Lower leg skin (tissue), 3 donors: ENCODE data around the gene KRT34.

Experiments used
- POLR2A ChIP-seq, 2 donors: fragments of 450-650 bp; IDR thresholded peaks; one replicate each; pipeline ENCODE4 v1.6.1; 2016 to 2017; ENCODE audit warnings: antibody characterized with exemption in 2 of 2, mild to moderate bottlenecking in 1 of 2, moderate library complexity in 1 of 2
- TF ChIP-seq, protein P1 (sequence below), 3 donors: fragments of 450-650 bp; IDR thresholded peaks; one replicate each; pipeline ENCODE4 v1.5.1; 2016; ENCODE audit warnings: antibody characterized with exemption in 3 of 3, mild to moderate bottlenecking in 3 of 3, moderate library complexity in 2 of 3

DNA sequence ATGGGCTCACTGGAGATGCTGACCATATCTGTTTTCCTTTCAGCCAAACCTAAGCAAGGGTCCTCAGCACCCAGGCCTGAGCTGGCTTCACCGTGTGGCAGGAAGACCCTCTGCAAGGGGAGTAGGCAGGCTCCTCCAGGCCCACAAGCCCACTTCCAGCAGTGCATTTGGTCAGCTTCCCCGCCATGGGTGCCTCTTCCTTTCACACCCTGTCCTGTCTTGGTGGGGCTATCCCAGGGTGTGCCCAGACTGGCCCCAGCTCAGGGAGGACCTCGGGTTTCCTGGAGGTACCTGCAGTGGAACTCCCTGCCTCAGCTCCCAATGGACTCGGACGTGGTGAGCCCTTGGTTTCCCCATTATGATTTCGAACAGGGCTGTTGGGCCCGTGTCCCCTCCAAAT lies 53.9 kb downstream of the KRT34 start:
- TF ChIP-seq, protein P1, sequence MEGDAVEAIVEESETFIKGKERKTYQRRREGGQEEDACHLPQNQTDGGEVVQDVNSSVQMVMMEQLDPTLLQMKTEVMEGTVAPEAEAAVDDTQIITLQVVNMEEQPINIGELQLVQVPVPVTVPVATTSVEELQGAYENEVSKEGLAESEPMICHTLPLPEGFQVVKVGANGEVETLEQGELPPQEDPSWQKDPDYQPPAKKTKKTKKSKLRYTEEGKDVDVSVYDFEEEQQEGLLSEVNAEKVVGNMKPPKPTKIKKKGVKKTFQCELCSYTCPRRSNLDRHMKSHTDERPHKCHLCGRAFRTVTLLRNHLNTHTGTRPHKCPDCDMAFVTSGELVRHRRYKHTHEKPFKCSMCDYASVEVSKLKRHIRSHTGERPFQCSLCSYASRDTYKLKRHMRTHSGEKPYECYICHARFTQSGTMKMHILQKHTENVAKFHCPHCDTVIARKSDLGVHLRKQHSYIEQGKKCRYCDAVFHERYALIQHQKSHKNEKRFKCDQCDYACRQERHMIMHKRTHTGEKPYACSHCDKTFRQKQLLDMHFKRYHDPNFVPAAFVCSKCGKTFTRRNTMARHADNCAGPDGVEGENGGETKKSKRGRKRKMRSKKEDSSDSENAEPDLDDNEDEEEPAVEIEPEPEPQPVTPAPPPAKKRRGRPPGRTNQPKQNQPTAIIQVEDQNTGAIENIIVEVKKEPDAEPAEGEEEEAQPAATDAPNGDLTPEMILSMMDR (IDR thresholded peaks at IDR 0.05), result no peak
- TF ChIP-seq POLR2A (IDR thresholded peaks at IDR 0.05), result no peak
